Right kidney (tissue), 9 donors: ENCODE measurements around the gene GPR139.

Experiments
- DNase-seq: peaks from one replicate; pipeline ENCODE4 v3.0.0-alpha.2; 2016
- long read RNA-seq, 8 donors: transcript quantifications; one replicate each; lab custom pipeline, GENCODE V29; 2026

Gene GPR139
- long read RNA-seq, donor 1, result 0 reads
- long read RNA-seq, donor 2, result 0 reads
- long read RNA-seq, donor 3, result 0 reads
- long read RNA-seq, donor 4, result 0 reads
- long read RNA-seq, donor 5, result 0 reads
- long read RNA-seq, donor 6, result 0 reads
- long read RNA-seq, donor 7, result 0 reads
- long read RNA-seq, donor 8, result 0 reads

GRCh38 chr16:20073203-20074098 is at the start of gene GPR139:
GPR139 (minus strand) TSS chr16:20073890; CDS start chr16:20073616, 274 bp downstream.
- DNase-seq, result peak; percentile 9

- DNase-seq, result no peak
These were observed 48.3 kb upstream of the GPR139 start for GRCh38 chr16:20122011-20122410.

- DNase-seq, result no peak
These were observed 40.7 kb upstream of the GPR139 start for GRCh38 chr16:20114356-20114755.

- no peak for DNase-seq
These were observed 37.5 kb upstream of the GPR139 start for GRCh38 chr16:20111143-20111542.

GRCh38 chr16:20107083-20107482 is 33.4 kb upstream of the GPR139 start:
- DNase-seq, result no peak

- DNase-seq, result no peak
These were observed 31.0 kb upstream of the GPR139 start for GRCh38 chr16:20104563-20105183.

- no peak for DNase-seq
These were observed 28.8 kb upstream of the GPR139 start for GRCh38 chr16:20102521-20102920.

- DNase-seq, result no peak
These were observed 28.3 kb upstream of the GPR139 start for GRCh38 chr16:20102021-20102420.

- no peak for DNase-seq
These were observed 25.7 kb upstream of the GPR139 start for GRCh38 chr16:20099375-20099774.

GRCh38 chr16:20094157-20094556 is 20.5 kb upstream of the GPR139 start:
- DNase-seq, result no peak

- DNase-seq, result no peak
These were observed 15.7 kb upstream of the GPR139 start for GRCh38 chr16:20089246-20089965.

- no peak for DNase-seq
These were observed 11.0 kb upstream of the GPR139 start for GRCh38 chr16:20084624-20085226.

- no peak for DNase-seq
These were observed 5.4 kb upstream of the GPR139 start for GRCh38 chr16:20079106-20079505.

- DNase-seq, result no peak
These were observed 1.6 kb upstream of the GPR139 start for GRCh38 chr16:20075243-20075642.

- DNase-seq, result peak; percentile 1
These were observed 655 bp upstream of the GPR139 start for GRCh38 chr16:20074099-20074991.

GRCh38 chr16:20072874-20073202 is 852 bp downstream of the GPR139 start:
- DNase-seq, result no peak

GRCh38 chr16:20072146-20072873 is 1.4 kb downstream of the GPR139 start:
- DNase-seq, result no peak

- no peak for DNase-seq
These were observed 8.8 kb downstream of the GPR139 start for GRCh38 chr16:20064931-20065330.

- DNase-seq, result no peak
These were observed 9.2 kb downstream of the GPR139 start for GRCh38 chr16:20064520-20064919.

- no peak for DNase-seq
These were observed 12.6 kb downstream of the GPR139 start for GRCh38 chr16:20061132-20061531.

- no peak for DNase-seq
These were observed 17.3 kb downstream of the GPR139 start for GRCh38 chr16:20056436-20056835.
